Neural cell (in vitro differentiated cells): ENCODE data around the gene DNAH8. TPM values are rescaled to one million over a fixed set of nuclear protein-coding genes. Genes with fewer than 3 reads are reported as not detected.

Source experiments
- H2AFZ ChIP-seq: fragments of 200-600, 300-800 bp; sonication (generic), shearing (Covaris generic); 2 replicates; pipeline ENCODE4 v1.6.0; 2014; ENCODE audit warnings: low read depth, mild to moderate bottlenecking, antibody characterized with exemption, low read length, moderate library complexity
- H3F3A ChIP-seq: fragments of 200-600 bp; shearing (Covaris generic); 2 replicates; pipeline ENCODE4 v1.6.1; 2016; ENCODE audit warnings: mild to moderate bottlenecking, moderate library complexity, mixed read lengths, antibody characterized with exemption, low read length; ENCODE audit not compliant: insufficient read depth, poor library complexity, severe bottlenecking
- H3K27ac ChIP-seq: fragments of 200-600, 300-800 bp; sonication (generic), shearing (Covaris generic); 2 replicates; pipeline ENCODE4 v1.5.1; 2014; ENCODE audit warnings: mild to moderate bottlenecking, low read length, moderate library complexity
- H3K27me3 ChIP-seq: fragments of 300-800, 200-600 bp; sonication (generic), shearing (Covaris generic); 2 replicates; pipeline ENCODE4 v1.6.0; 2014; ENCODE audit warnings: mild to moderate bottlenecking, low read depth, low read length, moderate library complexity; ENCODE audit not compliant: insufficient read depth
- H3K36me3 ChIP-seq: fragments of 300-800, 200-600 bp; sonication (generic), shearing (Covaris generic); 2 replicates; pipeline ENCODE4 v1.5.1; 2014; ENCODE audit warnings: mild to moderate bottlenecking, antibody characterized with exemption, low read length, moderate library complexity; ENCODE audit not compliant: insufficient read depth
- H3K4me2 ChIP-seq: fragments of 300-800, 200-600 bp; sonication (generic), shearing (Covaris generic); 2 replicates; pipeline ENCODE4 v1.6.0; 2014; ENCODE audit warnings: mild to moderate bottlenecking, low read length
- H3K4me3 ChIP-seq: fragments of 300-800, 200-600 bp; sonication (generic), shearing (Covaris generic); 2 replicates; pipeline ENCODE4 v1.5.1; 2014; ENCODE audit warnings: mild to moderate bottlenecking, low read length, moderate library complexity
- H3K79me2 ChIP-seq: fragments of 200-600 bp; shearing (Covaris generic); replicated peaks from 2 replicates; pipeline ENCODE4 v1.6.0; 2014; ENCODE audit warnings: mild to moderate bottlenecking, low read length, moderate library complexity; ENCODE audit not compliant: insufficient read depth
- H3K9ac ChIP-seq: fragments of 300-800, 200-600 bp; sonication (generic), shearing (Covaris generic); 2 replicates; pipeline ENCODE4 v1.6.1; 2016; ENCODE audit warnings: mild to moderate bottlenecking, low read length, mixed read lengths
- H3K9me2 ChIP-seq: fragments of 200-600 bp; shearing (Covaris generic); 2 replicates; pipeline ENCODE4 v1.6.1; 2016; ENCODE audit warnings: mild to moderate bottlenecking, low read length, mixed read lengths; ENCODE audit not compliant: insufficient read depth
- H3K9me3 ChIP-seq: fragments of 200-600, 300-800 bp; sonication (generic), shearing (Covaris generic); 2 replicates; pipeline ENCODE4 v1.6.1; 2016; ENCODE audit warnings: mild to moderate bottlenecking, mixed run types, low read length, moderate library complexity, mixed read lengths
- H4K20me1 ChIP-seq: fragments of 200-600 bp; shearing (Covaris generic); 2 replicates; pipeline ENCODE4 v1.6.1; 2016; ENCODE audit warnings: mild to moderate bottlenecking, mixed run types; ENCODE audit not compliant: insufficient read depth
- CTCF ChIP-seq: fragments of 450-650 bp; IDR thresholded peaks from 2 replicates; pipeline ENCODE4 v1.5.1; 2014; ENCODE audit warnings: antibody characterized with exemption, mild to moderate bottlenecking, moderate library complexity; ENCODE audit not compliant: poor library complexity, severe bottlenecking
- EP300 ChIP-seq: fragments of 450-650 bp; conservative IDR thresholded peaks from 2 replicates; pipeline ENCODE4 v1.6.1; 2014; ENCODE audit warnings: antibody characterized with exemption, mild to moderate bottlenecking, moderate library complexity; ENCODE audit not compliant: poor library complexity, severe bottlenecking
- EZH2 ChIP-seq: fragments of 200-600, 300-800 bp; shearing (Covaris generic), sonication (generic); IDR thresholded peaks from 2 replicates; pipeline ENCODE4 v1.6.1; 2014; ENCODE audit warnings: antibody characterized with exemption, low read length, borderline replicate concordance, mild to moderate bottlenecking; ENCODE audit not compliant: insufficient read depth, poor library complexity, severe bottlenecking
- MXI1 ChIP-seq: fragments of 450-650 bp; conservative IDR thresholded peaks from 2 replicates; pipeline ENCODE4 v1.6.1; 2014; ENCODE audit warnings: antibody characterized with exemption, mild to moderate bottlenecking; ENCODE audit not compliant: poor library complexity, severe bottlenecking
- POLR2AphosphoS5 ChIP-seq: IDR thresholded peaks from 2 replicates; pipeline ENCODE4 v1.6.1; 2012
- RAD21 ChIP-seq: fragments of 450-650 bp; conservative IDR thresholded peaks from 2 replicates; pipeline ENCODE4 v1.6.1; 2014; ENCODE audit warnings: antibody characterized with exemption, mild to moderate bottlenecking, moderate library complexity
- SMC3 ChIP-seq: fragments of 450-650 bp; conservative IDR thresholded peaks from 2 replicates; pipeline ENCODE4 v1.6.1; 2014; ENCODE audit warnings: antibody characterized with exemption, mild to moderate bottlenecking, moderate library complexity; ENCODE audit not compliant: poor library complexity
- TAF1 ChIP-seq: IDR thresholded peaks from 2 replicates; pipeline ENCODE4 v1.6.1; 2012; ENCODE audit warnings: low read depth
- polyA minus RNA-seq: library from RNA; depleted of rRNA, polyadenylated mRNA; stranded (reverse); fragments of >200 nt; gene quantifications from 2 replicates; pipeline ENCODE4 v1.2.3, GENCODE V29; 2014
- polyA plus RNA-seq: library from polyadenylated mRNA; depleted of rRNA; stranded (reverse); fragments of >200 nt; gene quantifications from 2 replicates; pipeline ENCODE4 v1.2.3, GENCODE V29; 2014
- TF ChIP-seq, protein P1 (sequence below): IDR thresholded peaks from 2 replicates; pipeline ENCODE4 v1.6.1; 2012; ENCODE audit warnings: borderline replicate concordance

The DNAH8 gene, protein sequence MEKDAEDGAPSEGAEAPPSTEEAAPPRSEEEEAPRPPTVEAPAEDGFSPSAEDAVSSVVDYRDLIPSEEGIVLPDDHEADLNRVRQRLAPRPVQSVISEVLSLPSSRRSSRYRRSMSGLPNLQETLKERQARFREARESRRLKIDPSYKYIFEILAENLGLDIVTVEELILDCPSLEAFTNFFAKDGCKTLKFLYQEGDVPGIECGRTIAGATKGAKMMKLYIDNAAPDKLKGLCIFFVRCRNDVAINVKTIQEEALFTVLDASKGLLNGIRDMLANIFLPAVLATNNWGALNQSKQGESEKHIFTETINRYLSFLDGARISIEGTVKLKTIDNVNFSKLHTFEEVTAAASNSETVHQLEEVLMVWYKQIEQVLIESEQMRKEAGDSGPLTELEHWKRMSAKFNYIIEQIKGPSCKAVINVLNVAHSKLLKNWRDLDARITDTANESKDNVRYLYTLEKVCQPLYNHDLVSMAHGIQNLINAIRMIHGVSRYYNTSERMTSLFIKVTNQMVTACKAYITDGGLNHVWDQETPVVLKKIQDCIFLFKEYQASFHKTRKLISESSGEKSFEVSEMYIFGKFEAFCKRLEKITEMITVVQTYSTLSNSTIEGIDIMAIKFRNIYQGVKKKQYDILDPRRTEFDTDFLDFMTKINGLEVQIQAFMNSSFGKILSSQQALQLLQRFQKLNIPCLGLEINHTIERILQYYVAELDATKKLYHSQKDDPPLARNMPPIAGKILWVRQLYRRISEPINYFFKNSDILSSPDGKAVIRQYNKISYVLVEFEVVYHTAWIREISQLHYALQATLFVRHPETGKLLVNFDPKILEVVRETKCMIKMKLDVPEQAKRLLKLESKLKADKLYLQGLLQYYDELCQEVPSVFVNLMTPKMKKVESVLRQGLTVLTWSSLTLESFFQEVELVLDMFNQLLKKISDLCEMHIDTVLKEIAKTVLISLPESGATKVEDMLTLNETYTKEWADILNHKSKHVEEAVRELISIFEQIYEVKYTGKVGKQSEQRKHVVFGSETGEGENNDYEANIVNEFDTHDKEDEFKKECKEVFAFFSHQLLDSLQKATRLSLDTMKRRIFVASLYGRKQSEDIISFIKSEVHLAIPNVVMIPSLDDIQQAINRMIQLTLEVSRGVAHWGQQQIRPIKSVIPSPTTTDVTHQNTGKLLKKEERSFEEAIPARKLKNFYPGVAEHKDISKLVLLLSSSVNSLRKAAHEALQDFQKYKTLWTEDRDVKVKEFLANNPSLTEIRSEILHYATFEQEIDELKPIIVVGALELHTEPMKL (N-terminal part only)
- 0.07 and 0.10 TPM in 2 replicates for polyA plus RNA-seq
- polyA minus RNA-seq, result under 0.01 and 0.23 TPM in 2 replicates

- no peak within 1 kb of the TSS for H3K4me3 ChIP-seq
- no peaks in the 10 kb centered on the region for H3K79me2 ChIP-seq
- no peaks in the 10 kb centered on the region for H3K36me3 ChIP-seq
- peaks cover 13% of the 10 kb centered on the region for H3K27me3 ChIP-seq
- no peaks in the 10 kb centered on the region for H3K9me3 ChIP-seq
- no peak within 1 kb of the TSS for H3K4me2 ChIP-seq
- H4K20me1 ChIP-seq, result no peaks in the 10 kb centered on the region
- no peaks in the 10 kb centered on the region for H3F3A ChIP-seq
- no peak within 1 kb of the TSS for H2AFZ ChIP-seq
- no peak within 1 kb of the TSS for H3K27ac ChIP-seq
- TF ChIP-seq CTCF, result no peak
- no peak for TF ChIP-seq EZH2
- TF ChIP-seq EP300, result no peak
- TF ChIP-seq SMC3, result no peak
- no peak for TF ChIP-seq TAF1
- TF ChIP-seq, protein P1, sequence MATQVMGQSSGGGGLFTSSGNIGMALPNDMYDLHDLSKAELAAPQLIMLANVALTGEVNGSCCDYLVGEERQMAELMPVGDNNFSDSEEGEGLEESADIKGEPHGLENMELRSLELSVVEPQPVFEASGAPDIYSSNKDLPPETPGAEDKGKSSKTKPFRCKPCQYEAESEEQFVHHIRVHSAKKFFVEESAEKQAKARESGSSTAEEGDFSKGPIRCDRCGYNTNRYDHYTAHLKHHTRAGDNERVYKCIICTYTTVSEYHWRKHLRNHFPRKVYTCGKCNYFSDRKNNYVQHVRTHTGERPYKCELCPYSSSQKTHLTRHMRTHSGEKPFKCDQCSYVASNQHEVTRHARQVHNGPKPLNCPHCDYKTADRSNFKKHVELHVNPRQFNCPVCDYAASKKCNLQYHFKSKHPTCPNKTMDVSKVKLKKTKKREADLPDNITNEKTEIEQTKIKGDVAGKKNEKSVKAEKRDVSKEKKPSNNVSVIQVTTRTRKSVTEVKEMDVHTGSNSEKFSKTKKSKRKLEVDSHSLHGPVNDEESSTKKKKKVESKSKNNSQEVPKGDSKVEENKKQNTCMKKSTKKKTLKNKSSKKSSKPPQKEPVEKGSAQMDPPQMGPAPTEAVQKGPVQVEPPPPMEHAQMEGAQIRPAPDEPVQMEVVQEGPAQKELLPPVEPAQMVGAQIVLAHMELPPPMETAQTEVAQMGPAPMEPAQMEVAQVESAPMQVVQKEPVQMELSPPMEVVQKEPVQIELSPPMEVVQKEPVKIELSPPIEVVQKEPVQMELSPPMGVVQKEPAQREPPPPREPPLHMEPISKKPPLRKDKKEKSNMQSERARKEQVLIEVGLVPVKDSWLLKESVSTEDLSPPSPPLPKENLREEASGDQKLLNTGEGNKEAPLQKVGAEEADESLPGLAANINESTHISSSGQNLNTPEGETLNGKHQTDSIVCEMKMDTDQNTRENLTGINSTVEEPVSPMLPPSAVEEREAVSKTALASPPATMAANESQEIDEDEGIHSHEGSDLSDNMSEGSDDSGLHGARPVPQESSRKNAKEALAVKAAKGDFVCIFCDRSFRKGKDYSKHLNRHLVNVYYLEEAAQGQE, result no peak
- TF ChIP-seq MXI1, result no peak
- TF ChIP-seq POLR2AphosphoS5, result no peak
- no peak for TF ChIP-seq RAD21
- no peaks in the 10 kb centered on the region for H3K9me2 ChIP-seq
- no peak within 1 kb of the TSS for H3K9ac ChIP-seq
These were observed at the start of gene DNAH8 for GRCh38 chr6:38715016-38715689. Gene DNAH8 (plus strand): TSS chr6:38715311. CDS start chr6:38722810, 7,499 bp downstream.
